ENCODE data around the gene TJP1. TPM values are rescaled to one million over a fixed set of nuclear protein-coding genes. Genes with fewer than 3 reads are reported as not detected.

The TJP1 gene
- total and polyA plus RNA-seq, 12 donors: 15.0 to 68.3 (median 50.1) TPM

DNA sequence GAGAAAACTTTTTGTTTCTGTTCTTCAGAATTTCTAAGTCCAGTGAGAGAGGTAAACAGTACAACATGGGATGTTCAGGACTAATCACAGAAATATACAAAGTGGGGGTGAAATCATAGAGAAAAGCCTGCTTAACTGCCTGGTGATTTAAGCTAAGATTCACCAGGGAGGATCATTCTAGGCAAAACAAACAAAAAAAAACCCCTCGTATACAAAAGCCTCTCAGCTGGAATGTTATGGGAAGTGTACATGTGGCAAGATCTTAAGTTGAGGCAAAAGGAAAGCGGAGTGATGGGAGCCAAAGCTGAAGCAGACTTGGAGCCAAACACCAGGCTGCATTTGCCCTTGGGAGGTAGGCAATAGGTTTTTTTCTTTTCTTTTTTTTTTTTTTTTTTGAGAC is 40.0 kb upstream of the TJP1 start:
- intact Hi-C loops (cut with DNase I): no loop called here
- H3K4me1 ChIP-seq (replicated peaks in 1 of 2): peaks cover 4 to 7% of the 10 kb centered on the region in 2 donors
- 76 to 87% (median 81%) methylated on average over 2 of the region's 2 CpGs for WGBS, 4 donors

DNA sequence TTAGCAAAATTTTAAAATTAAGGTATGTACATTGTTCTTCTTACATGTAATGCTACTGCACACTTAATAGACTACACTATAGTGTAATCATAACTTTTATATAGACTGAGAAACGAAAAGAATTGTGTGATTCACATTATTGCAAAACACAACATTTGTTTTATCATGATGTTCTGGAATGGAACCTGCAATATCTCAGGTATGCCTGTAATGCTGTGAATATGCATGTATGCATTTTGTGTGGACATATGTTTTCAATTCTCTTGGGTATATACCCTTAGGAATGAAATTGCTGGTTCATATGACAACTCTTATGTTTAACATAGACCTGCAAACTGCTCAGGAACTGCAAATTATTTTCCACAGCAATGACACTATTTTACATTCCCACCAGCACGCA is 38.6 kb upstream of the TJP1 start:
- no peak overlapping the region for H3K27ac ChIP-seq
- H3K9me3 ChIP-seq (replicated peaks in 1 of 3): no peaks in the 10 kb centered on the region
- intact Hi-C loops (cut with DNase I): no loop called here
- no peaks in the 10 kb centered on the region for H3K36me3 ChIP-seq (replicated peaks in 1 of 2)
- DNase-seq: no peak
- TF ChIP-seq, protein P1, sequence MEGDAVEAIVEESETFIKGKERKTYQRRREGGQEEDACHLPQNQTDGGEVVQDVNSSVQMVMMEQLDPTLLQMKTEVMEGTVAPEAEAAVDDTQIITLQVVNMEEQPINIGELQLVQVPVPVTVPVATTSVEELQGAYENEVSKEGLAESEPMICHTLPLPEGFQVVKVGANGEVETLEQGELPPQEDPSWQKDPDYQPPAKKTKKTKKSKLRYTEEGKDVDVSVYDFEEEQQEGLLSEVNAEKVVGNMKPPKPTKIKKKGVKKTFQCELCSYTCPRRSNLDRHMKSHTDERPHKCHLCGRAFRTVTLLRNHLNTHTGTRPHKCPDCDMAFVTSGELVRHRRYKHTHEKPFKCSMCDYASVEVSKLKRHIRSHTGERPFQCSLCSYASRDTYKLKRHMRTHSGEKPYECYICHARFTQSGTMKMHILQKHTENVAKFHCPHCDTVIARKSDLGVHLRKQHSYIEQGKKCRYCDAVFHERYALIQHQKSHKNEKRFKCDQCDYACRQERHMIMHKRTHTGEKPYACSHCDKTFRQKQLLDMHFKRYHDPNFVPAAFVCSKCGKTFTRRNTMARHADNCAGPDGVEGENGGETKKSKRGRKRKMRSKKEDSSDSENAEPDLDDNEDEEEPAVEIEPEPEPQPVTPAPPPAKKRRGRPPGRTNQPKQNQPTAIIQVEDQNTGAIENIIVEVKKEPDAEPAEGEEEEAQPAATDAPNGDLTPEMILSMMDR (IDR thresholded peaks at IDR 0.05): no peak
- no peak for TF ChIP-seq POLR2A (IDR thresholded peaks at IDR 0.05)
- peaks cover 4 to 7% of the 10 kb centered on the region in 2 donors for H3K4me1 ChIP-seq (replicated peaks in 1 of 2)
- no peaks in the 10 kb centered on the region for H3K27me3 ChIP-seq
- H3K4me3 ChIP-seq: no peak overlapping the region
- 81 to 89% (median 86%) methylated on average over 2 of the region's 2 CpGs for WGBS, 4 donors

More for the DNA sequence above, 40.0 kb upstream of the TJP1 start:
- Histone ChIP-seq H3K4me3 (no peak overlapping the region), H3K27ac (no peak overlapping the region), H3K27me3 (no peaks in the 10 kb centered on the region), H3K9me3 (replicated peaks in 1 of 3) (no peaks in the 10 kb centered on the region), H3K36me3 (replicated peaks in 1 of 2) (no peaks in the 10 kb centered on the region)
- DNase-seq: no peak
- TF ChIP-seq POLR2A (IDR thresholded peaks at IDR 0.05): no peak

DNA sequence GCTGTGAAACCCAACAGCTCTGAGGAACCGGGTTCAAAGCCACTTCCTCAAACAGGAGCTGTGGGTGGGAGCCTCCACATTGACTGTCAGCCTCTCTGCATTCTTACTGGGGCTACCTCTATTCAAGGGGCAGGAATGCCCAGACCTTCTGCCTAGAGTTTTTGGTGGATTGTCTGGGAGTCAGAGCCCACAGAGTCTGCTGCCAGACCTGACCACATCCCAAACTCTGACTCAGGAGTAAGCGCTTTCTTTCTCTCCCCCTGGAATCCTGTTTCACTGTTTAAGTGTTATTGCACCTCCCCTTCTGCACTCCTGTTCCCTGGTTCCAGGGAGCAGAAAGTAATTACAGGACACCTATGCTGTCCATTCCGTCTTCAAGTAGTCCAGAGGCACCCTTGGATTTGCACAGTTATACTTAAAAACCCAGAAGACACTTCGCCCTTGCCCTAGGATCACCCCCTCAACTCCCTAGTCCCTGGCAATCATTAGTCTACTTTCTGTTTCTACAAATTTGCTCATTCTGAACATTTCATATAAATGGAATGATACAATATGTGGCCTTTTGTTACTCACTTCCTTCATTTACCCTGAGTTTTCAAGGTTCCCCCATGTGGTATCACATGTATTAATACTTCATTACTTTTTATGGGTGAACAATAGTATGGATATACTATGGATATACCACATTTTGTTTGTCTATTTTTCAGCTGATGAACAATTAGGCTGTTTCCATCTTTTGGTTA is 37.9 kb upstream of the TJP1 start:
- Histone ChIP-seq H3K4me1 (replicated peaks in 1 of 2) (peaks cover 2 to 7% of the 10 kb centered on the region in 2 donors), H3K36me3 (replicated peaks in 1 of 2) (no peaks in the 10 kb centered on the region), H3K9me3 (replicated peaks in 1 of 3) (no peaks in the 10 kb centered on the region), H3K27ac (no peak overlapping the region), H3K4me3 (no peak overlapping the region), H3K27me3 (no peaks in the 10 kb centered on the region)
- intact Hi-C loops (cut with DNase I): no loop called here
- DNase-seq: no peak
- TF ChIP-seq, protein P1 (IDR thresholded peaks at IDR 0.05): no peak
- TF ChIP-seq POLR2A (IDR thresholded peaks at IDR 0.05): no peak
- WGBS, 4 donors: 89 to 95% (median 91%) methylated on average over 4 of the region's 4 CpGs

DNA sequence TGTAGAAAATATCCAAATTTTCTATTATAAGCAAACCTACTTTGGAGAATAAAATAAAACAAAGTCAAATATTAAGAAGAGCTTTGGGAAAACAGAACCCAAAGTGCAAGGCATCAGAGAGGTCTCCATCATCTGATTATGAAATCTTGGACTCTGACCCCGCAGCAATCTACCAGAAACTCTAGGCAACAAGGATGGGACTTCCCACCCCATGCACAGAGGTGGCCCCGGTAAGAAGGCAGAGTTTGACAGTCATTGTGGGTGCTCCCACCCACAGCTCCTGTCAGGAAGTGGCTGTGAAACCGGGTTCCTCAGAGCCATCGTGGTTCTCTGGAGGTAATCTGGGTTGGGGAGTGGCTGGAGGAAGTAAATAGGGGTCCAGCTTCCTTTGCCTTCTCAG is 37.0 kb upstream of the TJP1 start:
- Histone ChIP-seq H3K36me3 (replicated peaks in 1 of 2) (no peaks in the 10 kb centered on the region), H3K9me3 (replicated peaks in 1 of 3) (no peaks in the 10 kb centered on the region), H3K4me1 (replicated peaks in 1 of 2) (peaks cover 0 to under 1% of the 10 kb centered on the region in 2 donors), H3K27ac (no peak overlapping the region), H3K4me3 (no peak overlapping the region), H3K27me3 (no peaks in the 10 kb centered on the region)
- 66 to 83% (median 74%) methylated on average over 4 of the region's 4 CpGs for WGBS, 4 donors
- no peak for TF ChIP-seq POLR2A (IDR thresholded peaks at IDR 0.05)
- TF ChIP-seq, protein P1 (IDR thresholded peaks at IDR 0.05): no peak
- intact Hi-C loops (cut with DNase I): no loop called here
- no peak for DNase-seq
